ENCODE measurements around the gene CHURC1.
A peak's percentile ranks its signal among the peaks of the same experiment; 100 is the strongest.

CHURC1 gene

DNA sequence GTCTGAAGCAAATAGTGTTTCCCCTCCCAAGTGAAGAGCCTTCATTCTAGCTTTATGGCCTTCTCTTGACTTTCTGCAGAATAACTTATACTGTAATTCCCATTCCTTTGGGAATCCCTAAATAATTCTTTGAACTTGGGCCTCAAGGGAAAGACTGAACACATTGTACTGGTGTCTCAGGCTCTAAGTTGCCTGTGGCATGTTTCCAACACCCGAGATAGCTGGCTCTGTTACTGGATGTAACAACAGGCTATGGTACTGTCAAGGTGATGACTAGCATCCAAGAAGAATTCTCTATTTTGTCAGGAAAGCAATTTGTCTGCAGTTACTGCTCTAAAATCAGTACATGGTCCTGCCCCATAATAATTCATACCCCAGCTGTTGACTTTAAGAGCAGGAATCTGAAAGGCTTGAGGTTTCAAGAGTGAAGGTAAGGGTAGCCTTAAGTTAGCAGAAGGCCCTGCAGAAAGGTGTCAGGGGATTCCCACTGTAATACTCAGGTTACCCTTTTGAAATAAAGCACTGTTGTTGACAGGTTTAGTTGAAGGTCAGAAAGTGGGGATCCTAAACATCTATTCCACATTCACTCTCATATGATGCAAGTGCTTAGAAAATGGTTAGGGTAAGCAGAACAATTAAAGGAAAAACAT, 23.0 kb downstream of the CHURC1 start:
- no peak for FAIRE-seq

DNA sequence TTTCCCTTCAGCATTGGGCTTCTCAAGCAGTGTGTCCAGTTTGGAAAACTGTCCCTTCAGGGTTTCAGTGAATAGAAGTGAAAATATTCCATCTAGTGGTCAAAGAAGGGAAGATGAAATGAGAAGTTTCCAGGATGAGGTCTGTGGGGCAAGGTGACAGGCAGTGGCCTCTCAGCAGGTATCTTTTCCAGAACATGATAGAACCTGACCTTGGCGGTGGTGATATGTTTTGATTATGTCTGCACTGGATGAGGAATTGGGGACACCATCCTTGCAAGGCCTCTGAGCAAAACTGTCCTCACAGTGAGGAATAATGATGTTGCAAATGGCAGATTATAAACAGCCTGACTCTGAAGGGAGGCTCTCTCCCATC, 23.6 kb downstream of the CHURC1 start:
- DNase-seq (ENCODE audit: insufficient read length, low spot score): peak; percentile 73
- FAIRE-seq: peak; percentile 95

More for the DNA sequence above, 23.0 kb downstream of the CHURC1 start:
- DNase-seq (ENCODE audit: insufficient read length, low spot score): no peak

DNA sequence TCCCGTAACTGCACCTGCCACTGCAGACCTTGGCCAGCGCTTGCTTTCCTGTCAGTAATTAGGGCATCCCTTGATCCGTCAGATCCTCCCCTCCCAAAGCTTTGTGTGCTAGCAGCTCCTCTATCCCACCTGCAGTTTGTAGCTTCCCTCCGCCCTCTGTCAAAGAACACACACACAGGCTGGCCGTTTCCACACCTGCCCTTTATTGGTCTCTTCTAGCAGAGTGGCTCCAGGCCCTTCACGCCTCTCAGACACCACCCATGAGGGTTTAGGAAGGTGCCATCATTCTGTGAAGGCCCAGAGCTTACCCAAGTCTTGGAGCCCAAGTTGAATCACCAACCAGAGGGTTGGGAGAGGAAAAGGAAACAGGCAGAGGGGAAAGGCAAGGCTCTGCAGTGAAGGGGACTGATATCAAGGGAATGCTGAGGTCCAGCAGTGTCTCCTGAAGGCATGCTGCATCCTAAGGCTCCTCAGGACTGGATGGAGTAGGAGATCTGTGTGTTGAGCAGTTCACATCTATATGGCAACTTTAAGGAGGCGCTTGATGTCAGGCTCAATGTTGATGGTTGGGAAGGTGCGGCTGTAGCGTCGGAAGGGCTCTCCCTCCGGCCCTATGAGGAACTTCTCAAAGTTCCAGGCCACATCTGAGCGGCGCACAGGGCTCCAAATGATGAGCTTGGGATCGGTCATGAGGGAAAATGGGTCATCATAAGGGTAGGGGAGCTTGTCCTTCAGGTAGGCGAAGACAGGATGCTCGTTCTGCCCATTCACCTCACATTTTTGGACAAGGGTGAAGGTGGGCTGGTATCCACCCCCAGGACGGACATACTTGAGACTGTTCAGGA, 24.9 kb downstream of the CHURC1 start:
- DNase-seq (ENCODE audit: insufficient read length, low spot score): no peak
- FAIRE-seq: peak; percentile 95

DNA sequence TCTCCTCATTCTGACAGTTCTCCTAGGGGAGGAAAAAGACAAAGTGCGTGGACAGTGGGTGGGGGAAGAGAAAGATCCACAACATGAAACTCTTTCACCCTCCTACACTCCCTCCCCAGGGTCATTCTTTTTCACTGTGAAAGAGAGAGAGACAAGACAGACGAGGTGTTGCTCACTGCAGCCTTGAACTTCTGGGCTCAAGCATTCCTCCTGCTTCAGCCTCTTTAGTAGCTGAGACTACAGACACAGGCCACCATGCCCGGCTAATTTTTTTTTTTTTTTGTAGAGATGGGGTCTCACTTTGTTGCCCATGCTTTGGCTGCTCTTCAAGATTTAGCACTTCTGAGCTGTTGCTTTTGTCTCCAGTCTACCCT, 25.5 kb downstream of the CHURC1 start:
- DNase-seq (ENCODE audit: insufficient read length, low spot score) (no peak), FAIRE-seq (no peak)

DNA sequence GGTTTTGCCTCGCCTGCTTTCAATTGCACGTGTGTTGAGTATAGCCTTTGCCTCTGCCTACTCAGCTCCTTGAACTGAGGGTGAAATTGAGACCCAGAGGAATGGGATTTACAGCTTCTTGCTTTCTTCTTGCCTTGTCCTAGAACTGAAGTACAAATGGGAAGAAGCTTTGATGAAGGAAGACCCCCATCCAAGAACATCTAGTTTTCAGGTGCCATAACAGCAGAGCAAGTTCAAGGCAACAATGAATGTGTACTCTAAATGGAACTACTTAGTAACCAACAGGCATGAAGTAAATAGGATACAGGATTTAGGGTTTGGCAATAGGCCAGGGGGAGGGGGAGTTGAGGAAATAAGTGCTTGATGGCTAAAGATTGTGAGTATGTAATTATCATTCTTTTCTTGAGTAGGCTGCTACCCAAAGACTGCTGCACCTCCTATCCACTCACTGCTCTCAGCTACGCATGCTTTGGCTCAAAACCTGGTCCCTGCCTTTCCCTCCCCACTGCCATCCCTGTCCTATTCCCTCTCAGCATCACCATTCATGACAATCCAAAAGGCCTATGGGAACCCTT, 26.2 kb downstream of the CHURC1 start:
- FAIRE-seq (no peak), DNase-seq (ENCODE audit: insufficient read length, low spot score) (no peak)

DNA sequence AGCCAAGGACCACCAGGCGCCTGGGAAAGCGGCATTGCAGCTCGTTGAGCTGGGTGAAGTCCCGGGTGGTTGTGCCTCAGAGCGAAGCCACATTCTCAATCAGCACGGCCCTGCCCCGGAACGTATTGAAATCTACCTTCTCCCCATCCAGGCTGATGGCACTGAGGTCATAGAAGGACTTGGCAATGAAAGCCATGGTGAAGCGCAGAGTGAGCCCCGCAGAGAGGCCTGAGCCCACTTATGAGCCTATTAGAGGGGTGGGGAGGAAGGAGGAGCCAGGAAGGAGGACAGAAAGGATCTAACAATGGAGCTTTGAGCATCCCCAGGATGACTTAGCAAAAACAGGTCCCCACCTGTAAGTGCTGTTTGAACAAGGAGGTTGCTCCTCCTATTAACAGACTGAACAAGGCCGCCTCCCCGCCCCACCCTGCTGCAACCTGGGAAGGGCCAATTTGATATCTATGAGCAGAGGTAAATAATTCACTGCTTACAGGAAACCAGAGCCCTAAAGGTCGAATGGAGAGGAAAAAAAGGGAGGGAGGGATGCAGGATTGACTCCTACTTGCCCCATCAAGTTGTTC, 28.4 kb downstream of the CHURC1 start, which contains the start of gene GPX2:
TSS of gene GPX2 (minus strand) at position 215 of the 581 bp plus-strand sequence. CDS start at position 196, 19 bp downstream.
- DNase-seq (ENCODE audit: insufficient read length, low spot score): no peak
- FAIRE-seq: no peak

DNA sequence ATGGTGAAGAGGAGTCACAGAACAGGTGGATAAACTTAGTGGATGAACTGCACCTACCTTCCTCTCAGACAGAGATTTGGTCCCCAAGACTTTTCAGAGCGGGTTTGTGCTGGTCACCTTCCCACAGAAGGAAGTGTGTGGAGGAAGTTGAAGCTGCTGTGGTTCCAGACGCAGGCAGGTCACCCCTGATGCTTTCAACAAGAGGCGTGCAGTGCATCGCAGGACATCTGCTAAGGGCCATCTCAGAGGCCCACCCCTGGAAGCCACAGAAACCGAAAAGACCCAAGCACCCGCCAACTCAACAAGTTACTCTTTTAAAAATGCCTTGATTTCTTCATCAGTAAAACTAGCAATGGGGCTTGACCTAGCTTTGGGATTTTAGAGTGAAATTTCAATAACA, 29.3 kb downstream of the CHURC1 start:
- FAIRE-seq: peak; percentile 89

DNA sequence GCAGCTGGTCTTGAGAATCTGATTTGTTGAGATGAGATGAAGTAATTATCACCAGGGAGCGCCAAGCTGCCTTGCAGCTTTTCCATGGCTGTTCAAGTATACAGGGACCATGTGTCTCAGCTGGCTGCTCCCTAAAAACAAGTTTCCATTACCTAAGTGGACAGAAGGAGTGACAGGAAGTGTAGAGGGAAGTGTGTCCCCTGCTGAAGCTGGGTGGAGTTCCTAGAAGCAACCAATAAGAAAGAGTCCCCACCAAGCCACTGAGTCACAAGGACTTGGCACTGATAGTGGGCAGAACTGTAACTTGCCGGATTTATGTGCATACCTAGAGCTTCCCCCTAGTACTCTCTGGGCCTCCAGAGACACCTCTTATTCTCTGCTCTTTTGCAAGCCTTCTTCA, 29.8 kb downstream of the CHURC1 start:
- FAIRE-seq: no peak

More for the DNA sequence above, 29.3 kb downstream of the CHURC1 start:
- no peak for DNase-seq (ENCODE audit: insufficient read length, low spot score)

DNA sequence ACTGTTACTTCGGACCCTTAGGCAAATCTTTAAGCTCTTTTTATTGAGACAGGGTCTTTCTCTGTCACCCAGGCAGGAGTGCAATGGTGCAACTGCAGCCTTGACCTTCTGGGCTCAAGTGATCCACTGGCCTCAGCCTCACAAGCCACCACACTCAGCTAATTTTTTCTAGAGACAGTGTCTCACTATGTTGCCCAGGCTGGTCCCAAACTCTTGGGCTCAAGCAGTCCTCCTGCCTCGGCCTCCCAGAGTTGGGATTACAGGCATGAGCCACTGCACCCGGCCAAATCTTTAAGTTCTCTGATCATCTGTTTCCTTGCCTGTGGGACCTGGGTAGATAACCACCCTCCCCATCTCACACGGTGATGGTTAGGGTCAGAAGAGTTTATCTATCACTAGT, 30.6 kb downstream of the CHURC1 start:
- no peak for FAIRE-seq

More for the DNA sequence above, 29.8 kb downstream of the CHURC1 start:
- DNase-seq (ENCODE audit: insufficient read length, low spot score): no peak

DNA sequence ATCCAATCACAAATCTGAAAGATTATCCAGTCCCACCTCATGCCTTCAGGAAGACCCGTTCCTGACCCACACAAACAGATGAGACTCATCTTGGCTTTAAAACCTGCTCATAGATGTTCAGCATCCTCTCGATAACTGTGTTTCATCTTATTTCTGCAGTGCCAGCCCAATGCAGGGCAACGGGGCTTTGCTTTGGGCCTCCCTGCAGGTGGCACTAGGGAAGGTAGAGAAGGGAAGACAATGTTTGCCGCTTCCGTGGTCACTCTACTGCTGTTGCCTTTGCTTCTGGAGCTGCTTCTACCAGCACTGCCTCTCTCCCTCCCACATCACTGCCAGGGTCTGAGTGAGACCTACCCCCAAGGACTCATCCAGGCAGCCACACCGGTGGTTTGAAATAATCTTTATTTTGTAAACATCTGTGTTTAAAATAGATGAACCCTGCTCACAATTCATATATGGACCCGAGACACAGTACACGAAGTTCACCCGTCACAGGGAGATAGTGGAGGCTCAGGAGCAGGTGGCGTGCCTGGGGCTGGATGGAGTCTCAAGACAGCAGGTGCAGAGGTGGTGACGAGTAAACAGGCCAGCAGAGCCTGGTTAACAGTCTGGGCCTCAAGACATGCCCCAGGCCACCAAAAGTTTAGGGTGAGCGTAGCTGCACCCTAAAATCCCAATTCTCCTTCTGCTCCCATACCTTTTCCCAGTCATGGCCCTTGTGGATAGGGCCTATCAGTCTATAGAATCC, 31.4 kb downstream of the CHURC1 start:
- no peak for FAIRE-seq

More for the DNA sequence above, 30.6 kb downstream of the CHURC1 start:
- no peak for DNase-seq (ENCODE audit: insufficient read length, low spot score)

DNA sequence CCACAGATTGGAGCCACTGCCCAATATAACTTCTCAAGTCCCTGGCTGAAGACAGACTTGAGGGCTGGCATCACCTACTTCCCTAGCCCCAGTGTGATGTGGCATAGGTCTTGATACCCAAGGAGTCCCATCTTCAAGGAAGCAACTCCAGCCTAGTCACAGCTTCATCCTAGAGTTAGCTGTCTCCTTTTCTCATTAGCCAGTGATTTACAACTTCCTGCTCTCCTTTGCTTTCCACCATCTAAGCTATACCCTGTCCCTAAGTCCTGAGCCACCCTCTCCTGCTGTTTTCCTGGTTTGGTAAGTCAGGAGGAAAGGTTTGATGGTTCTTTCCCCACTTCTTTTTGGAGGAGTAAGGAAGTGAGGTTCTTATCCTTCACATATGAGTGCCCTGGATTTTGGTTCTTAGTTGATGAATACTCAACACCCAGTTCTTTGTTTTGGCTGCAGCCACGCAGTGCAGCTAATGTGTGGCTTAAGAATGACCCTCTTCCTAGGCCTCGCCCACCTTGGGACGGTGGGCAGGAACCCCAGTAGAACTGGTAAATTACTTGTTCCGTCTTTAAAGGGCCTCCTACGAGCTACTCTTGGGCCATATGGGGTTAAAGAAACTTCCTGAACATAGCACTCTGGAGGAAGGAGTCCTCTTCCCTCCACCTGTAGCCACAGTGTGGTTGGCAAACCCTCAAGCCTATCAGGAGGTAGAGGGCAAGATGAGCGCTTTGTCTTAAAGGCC, 32.2 kb downstream of the CHURC1 start:
- FAIRE-seq (no peak), DNase-seq (ENCODE audit: insufficient read length, low spot score) (no peak)

More for the DNA sequence above, 31.4 kb downstream of the CHURC1 start:
- DNase-seq (ENCODE audit: insufficient read length, low spot score): no peak

DNA sequence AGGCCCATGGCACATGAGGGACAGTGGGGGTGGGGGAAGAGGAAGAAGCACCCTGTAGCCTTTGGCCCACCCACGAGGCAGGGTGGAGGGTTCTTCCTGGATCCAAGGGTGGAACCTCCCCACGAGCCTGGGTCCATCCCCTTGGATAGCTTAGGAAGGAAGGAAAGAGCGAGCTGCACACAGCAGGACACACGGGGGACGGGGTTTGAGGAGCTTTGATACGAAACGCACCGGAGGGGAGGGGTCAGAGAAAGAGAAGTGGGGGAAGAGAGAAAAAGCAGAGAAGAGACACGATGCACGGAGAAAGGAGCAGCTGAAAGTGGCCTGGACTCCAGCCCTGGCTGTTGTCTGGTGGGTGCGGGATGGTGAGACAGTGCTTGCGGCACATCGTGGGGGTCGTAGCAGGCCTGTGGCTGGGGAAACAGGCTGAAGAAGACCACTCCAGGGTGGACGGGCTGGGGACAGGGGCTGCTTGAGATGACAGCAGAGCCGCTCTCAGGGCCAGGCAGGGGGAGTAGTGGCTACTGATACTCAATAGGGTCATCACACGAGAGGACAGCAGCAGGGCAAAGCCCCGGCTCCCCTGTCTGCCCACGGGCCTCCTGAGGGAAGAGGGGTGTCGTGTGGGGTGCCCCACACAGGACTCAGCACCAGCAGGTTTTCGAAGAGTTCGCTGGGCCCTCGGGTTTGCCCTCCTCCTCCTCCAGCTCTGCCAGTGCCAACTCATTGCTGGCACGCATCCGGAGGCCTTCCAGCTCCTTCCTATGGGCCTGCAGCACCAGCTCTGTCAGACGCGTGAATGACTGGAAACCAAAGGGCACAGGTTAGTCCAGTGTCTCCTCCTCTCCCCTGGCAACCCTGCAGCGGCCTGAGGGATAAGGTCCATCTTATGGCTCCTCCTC, 33.7 kb downstream of the CHURC1 start:
- DNase-seq (ENCODE audit: insufficient read length, low spot score): no peak
- FAIRE-seq: peak; percentile 75

DNA sequence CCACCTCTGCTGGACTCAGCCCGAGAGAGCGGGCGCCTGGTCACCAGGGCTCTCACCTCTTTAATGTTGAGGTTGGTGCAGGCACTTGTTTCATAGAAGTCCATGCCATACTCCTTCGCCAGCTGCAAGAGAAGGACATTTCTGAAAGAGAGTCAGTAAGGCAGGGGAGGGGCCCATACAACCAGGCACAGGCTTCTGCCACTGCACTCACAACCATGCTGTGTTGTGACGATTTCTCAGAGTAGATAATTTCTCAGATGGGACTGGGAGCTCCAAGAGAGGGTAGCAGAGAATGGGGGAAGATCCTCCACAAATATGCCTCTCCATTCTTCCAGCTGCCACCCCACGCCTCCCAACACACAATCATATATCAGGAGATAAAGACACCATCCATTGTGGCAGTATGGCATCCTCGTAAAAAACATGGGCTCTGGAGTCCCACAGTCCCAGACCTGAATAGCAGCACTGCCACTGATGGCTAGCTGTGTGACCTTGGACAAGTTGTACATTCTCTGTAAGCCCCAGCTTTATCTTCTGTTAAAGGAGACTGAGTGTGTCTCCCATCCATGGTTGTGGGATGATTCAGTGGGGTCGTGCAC, 34.5 kb downstream of the CHURC1 start:
- peak; percentile 72 for FAIRE-seq

DNA sequence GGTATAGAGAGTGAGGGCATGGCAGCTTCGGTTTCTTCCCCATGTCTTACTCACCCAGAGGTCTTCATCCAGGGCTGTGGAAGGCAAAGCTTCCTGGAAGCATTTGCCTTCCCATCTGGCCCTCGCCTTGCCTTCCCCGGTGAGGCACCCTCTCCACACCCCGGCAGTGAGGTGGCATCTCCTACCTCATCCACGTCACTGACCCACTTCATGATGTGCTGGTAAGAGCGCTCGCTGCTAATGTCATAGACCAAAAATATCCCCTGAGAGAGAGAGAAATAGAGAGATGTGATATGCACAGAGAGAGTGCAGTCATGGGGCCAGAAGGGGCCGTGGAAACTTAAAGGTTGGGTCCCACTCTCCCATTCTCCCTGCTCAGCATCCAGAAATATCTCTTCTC, 36.6 kb downstream of the CHURC1 start:
- FAIRE-seq (peak; percentile 91), DNase-seq (ENCODE audit: insufficient read length, low spot score) (no peak)

More for the DNA sequence above, 34.5 kb downstream of the CHURC1 start:
- no peak for DNase-seq (ENCODE audit: insufficient read length, low spot score)

DNA sequence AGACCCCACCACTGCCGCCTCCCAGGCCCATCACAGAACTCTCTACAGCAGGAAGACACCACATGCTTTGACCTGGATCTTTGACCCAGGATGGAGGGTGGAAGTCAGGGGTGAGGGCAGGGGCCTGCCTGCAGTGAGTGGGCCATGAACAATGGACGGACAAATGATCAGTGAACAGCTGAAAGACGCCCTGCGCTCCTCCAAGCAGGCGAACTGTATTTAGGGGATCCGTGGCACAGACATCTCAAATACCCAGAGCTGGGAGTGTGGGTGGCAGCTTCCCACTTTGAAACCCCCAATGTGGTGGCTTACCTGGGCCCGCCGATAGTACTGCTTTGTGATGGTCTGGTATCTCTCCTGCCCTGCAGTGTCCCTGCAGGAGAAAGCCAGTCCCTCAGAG, 37.0 kb downstream of the CHURC1 start:
- DNase-seq (ENCODE audit: insufficient read length, low spot score): no peak
- FAIRE-seq: no peak

DNA sequence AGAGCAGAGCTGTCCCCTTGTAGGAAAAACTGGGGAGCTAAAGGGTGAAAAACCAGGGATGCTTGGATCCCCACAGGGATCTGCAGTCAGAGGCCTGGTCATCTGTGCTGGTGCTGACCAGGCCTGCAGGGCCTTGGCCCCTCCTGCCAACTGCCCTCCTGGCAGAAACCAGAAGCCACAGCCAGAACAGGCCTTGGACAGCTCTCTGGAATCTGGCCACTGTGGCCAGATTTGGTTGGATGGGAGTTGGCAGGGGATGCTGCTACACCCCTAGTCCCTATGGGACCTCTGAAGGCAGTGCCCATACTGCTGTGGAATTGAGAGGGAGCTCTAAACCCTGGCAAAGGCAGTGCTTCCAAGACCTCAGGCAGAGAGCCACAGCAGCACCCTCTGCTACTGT, 37.5 kb downstream of the CHURC1 start:
- DNase-seq (ENCODE audit: insufficient read length, low spot score) (no peak), FAIRE-seq (no peak)

DNA sequence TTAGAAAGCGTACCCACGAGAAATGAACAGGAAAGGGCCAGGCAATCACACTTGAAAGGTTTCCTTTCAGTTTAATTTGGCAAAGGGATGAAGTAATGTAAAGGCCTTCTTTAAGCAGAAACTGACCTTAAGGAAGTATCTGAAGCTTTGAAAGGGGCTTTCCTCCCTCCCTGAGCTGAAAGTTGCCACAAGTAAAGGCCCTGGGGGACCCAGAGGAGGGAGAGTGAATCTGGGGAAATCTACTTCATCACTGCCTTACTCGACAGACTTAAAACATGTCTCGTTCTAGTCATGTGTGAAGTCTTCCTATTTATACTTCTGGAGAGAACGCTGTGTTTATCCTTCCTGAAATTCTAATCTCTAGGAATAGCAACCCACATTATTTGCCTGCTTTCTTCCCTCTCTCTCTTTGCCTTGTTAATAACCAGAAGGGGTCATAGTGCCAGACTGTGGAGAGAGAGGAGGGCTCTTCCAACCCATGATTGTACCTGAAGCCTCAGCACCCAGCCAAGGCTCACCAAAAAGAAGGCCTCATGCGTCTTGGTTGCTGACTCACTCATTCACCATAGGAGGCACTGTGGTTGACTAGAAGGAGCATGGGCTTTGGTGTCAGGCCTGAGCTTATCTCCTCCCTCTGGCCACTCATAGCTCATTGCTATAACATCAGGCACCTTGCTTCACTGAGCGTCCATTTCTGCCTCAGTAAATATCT, 38.5 kb downstream of the CHURC1 start:
- FAIRE-seq (no peak), DNase-seq (ENCODE audit: insufficient read length, low spot score) (no peak)

DNA sequence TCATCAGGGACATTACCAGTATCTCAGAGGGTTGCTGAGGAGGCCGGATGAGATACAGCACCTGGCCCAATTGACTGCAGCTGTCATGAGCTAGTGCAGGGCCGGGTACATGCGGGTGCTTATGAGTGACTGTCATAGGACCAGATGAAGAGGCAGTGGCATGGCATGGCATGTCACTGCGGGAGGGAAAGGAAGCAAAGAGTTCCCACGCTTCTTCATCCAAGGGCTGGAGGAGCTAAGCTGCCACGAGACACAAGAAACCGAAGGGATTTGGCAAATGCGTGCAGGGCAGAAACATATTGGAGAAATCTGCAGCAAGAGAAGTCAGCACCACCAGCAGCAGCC, 39.0 kb downstream of the CHURC1 start:
- DNase-seq (ENCODE audit: insufficient read length, low spot score) (no peak), FAIRE-seq (no peak)

Measured in HTR-8/SVneo (cell line).